IgD-negative memory B cell (primary cell): ENCODE measurements around the gene METTL16. TPM values are rescaled to one million over a fixed set of nuclear protein-coding genes. Genes with fewer than 3 reads are reported as not detected.
"Not testable (repeated sequence)": the region's sequence is repeated elsewhere in the genome, so short reads cannot be mapped to it uniquely, and the experiment has no call there.

ENCODE experiments used
- H3K27ac Mint-ChIP-seq, 3 donors: one replicate each; pipeline ENCODE4 v1.8.0; 2020 to 2022; ENCODE audit warnings: mild to moderate bottlenecking in 3 of 3, mixed read lengths in 3 of 3, moderate library complexity in 1 of 3
- H3K27me3 Mint-ChIP-seq: one replicate; pipeline ENCODE4 v1.8.0; 2021; ENCODE audit warnings: mixed read lengths
- H3K36me3 Mint-ChIP-seq: one replicate; pipeline ENCODE4 v1.8.0; 2020; ENCODE audit warnings: mild to moderate bottlenecking, mixed read lengths
- H3K4me1 Mint-ChIP-seq, 3 donors: one replicate each; pipeline ENCODE4 v1.8.0; 2020 to 2022; ENCODE audit warnings: mixed read lengths in 3 of 3, mild to moderate bottlenecking in 1 of 3
- H3K4me3 Mint-ChIP-seq, 4 donors: one replicate each; pipeline ENCODE4 v1.8.0; 2020 to 2022; ENCODE audit warnings: mild to moderate bottlenecking in 4 of 4, mixed read lengths in 4 of 4, moderate library complexity in 3 of 4
- H3K9me3 Mint-ChIP-seq, 3 donors: one replicate each; pipeline ENCODE4 v1.8.0; 2020 to 2021; ENCODE audit warnings: mixed read lengths in 3 of 3, mild to moderate bottlenecking in 1 of 3
- polyA plus RNA-seq: library from polyadenylated mRNA; unstranded; fragments of 300-500 nt; fragmentation: Illumina TruSeq; gene quantifications from one replicate; pipeline ENCODE4 v1.2.3, GENCODE V29; 2021

Gene METTL16, protein sequence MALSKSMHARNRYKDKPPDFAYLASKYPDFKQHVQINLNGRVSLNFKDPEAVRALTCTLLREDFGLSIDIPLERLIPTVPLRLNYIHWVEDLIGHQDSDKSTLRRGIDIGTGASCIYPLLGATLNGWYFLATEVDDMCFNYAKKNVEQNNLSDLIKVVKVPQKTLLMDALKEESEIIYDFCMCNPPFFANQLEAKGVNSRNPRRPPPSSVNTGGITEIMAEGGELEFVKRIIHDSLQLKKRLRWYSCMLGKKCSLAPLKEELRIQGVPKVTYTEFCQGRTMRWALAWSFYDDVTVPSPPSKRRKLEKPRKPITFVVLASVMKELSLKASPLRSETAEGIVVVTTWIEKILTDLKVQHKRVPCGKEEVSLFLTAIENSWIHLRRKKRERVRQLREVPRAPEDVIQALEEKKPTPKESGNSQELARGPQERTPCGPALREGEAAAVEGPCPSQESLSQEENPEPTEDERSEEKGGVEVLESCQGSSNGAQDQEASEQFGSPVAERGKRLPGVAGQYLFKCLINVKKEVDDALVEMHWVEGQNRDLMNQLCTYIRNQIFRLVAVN
- 29.6 TPM for polyA plus RNA-seq

DNA sequence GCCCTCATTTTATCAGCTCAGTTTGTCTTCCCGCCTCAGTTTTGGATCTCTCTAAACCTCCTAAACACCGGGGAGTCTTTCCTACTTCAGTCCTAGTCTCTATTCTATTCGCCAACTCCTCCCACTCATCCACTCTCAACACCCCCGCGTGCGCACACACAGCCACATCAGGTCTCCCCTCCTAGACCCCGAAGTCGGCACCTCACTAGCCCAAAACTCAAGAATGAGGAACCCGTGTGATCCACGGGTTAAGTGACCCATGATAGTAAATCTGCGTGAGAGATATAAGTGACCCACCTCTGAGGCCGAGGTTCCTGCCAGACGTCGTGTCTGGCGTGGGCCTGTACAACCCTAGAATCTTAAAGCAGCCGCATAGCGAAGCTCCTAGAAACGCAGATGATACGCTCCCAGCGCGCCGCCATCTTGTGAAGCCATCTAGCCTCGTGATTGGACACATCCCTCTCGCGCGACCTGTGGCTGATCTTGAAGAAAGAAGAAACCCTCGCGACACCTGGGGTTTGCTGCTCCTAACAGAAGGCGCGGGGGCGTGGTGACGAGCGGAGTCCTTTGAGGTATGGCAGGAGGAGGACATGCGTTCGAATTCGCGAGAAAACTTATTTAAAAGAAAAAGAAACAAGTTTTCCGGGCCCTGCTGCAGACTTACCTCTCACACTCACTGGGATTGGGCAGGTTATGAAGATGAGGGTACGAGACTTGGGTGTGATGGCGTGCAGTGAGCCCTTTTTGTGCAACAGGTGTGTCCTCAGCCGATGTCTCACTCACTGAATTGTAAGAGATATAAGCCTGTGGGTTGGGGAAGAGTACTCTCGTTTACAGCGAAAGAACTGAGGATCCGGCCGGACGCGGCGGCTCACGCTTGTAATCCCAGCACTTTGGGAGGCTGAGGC, at the start of gene METTL16:
Gene METTL16, minus strand, starts transcription at position 427 of the 908 bp plus-strand sequence. CDS start 9,557 bp downstream, outside the sequence.
- Mint-ChIP-seq H3K27me3 (no peaks in the 10 kb centered on the region), H3K27ac (no peak within 1 kb of the TSS), H3K4me1 (peaks cover 17 to 19% (median 18%) of the 10 kb centered on the region in 3 donors), H3K36me3 (peaks cover 2% of the 10 kb centered on the region), H3K4me3 (no peak within 1 kb of the TSS), H3K9me3 (no peaks in the 10 kb centered on the region)

DNA sequence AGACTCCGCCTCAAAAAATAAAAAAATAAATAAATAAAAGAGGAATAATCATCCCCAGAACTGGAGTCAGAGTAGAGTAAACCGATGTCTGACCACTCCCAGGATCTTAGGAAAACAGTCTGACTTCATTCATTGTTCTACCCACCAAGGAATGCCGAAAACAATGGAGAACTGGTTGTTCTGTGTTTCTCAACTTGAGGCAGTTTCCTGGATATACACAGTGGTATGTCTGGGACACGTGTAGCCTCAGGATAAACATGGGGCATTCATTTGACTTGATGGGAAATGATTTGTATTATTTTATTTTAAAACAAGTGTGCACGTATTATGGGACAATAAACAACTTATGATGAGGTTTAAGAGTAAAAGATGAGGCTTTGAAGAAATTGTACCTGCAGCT, 49.0 kb upstream of the METTL16 start:
- H3K9me3 Mint-ChIP-seq, result peaks cover 0 to 4% (median 0%) of the 10 kb centered on the region in 3 donors
- H3K27me3 Mint-ChIP-seq, result peaks cover 3% of the 10 kb centered on the region
- no peak overlapping the region for H3K4me3 Mint-ChIP-seq
- peaks cover 2% of the 10 kb centered on the region for H3K36me3 Mint-ChIP-seq
- H3K4me1 Mint-ChIP-seq, result peaks cover 2 to 6% (median 3%) of the 10 kb centered on the region in 3 donors
- no peak overlapping the region for H3K27ac Mint-ChIP-seq

DNA sequence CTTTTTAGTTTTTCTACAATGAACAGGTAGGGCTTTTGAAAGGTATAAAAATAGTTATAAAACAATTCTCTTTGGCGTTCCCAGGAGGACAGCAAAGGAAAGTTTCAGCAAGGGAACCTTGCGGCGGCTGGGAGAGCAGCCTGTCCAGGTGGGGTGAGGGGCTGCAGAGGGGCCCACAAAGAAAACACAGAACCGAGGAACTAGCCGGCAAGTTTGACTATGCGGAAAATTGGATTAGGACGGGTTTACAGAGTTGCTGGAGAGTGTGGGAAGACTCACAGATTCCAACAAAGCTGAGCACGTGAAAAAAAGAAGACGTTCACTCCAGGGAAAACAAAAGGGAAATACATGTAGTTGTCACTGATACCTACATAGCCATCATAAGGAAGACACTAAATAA, 40.2 kb upstream of the METTL16 start:
- Mint-ChIP-seq H3K27ac (no peak overlapping the region), H3K9me3 (no peaks in the 10 kb centered on the region), H3K36me3 (no peaks in the 10 kb centered on the region), H3K4me3 (no peak overlapping the region), H3K4me1 (peaks cover 0 to 3% (median 0%) of the 10 kb centered on the region in 3 donors), H3K27me3 (no peaks in the 10 kb centered on the region)

DNA sequence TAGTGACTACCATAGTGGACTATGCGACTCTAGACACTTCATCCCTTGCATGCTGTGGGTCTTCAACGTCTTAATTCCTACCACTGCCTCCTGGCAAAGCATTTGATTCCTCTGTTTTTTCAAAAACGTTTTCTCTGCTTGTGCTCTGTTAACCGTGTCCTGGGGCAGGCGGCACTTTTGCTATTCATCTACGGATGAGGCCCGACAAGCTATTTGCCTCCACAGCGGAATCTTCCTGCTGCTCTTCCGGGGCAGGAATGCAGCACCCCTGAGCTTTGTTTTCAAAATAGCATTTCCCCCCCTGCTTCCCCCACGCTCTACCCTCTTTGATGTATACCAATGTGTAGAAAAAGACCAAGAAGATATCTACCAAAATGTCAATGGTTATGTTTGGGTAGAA, 39.8 kb upstream of the METTL16 start:
- Mint-ChIP-seq H3K9me3 (no peaks in the 10 kb centered on the region), H3K4me1 (no peaks in the 10 kb centered on the region), H3K27me3 (no peaks in the 10 kb centered on the region), H3K36me3 (no peaks in the 10 kb centered on the region), H3K4me3 (no peak overlapping the region), H3K27ac (no peak overlapping the region)

DNA sequence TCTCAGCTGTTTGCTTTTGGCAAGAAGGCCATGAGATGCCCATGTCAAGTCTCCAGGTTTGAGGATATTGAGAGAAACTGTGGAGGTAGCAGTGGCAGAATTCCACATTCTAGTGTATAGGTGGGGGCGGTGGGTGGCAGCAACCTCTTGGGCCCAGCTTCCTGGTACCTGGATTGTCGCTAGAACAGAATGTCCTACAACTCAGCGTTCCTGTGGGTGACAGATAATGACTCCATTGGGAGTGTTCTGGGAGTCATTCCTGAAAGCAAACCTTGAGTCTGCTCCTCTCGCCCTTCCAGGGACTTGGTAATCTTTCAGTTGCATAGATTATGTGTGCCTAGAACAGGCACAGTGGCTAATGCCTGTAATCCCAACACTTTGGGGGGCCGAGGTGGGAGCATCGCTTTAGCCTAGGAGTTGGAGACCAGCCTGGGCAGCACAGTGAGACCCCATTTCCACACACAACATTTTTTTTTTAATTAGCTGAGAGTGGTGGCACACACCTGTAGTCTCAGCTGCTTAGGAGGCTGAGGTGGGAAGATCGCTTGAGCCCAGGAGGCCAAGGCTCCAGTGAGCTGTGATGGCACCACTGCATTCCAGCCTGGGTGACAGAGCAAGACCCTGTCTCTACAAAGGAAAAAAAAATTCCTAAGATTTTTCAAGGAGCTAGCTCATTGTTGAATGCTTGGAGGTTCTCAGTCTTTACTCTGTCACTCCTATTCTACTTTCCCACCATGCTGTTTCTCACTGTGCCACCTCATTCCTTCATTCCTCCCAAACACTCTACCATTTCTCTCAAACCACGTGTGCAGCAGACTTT, 37.9 kb upstream of the METTL16 start:
- Mint-ChIP-seq H3K36me3 (no peaks in the 10 kb centered on the region), H3K4me1 (no peaks in the 10 kb centered on the region), H3K27me3 (no peaks in the 10 kb centered on the region), H3K27ac (no peak overlapping the region), H3K9me3 (no peaks in the 10 kb centered on the region), H3K4me3 (no peak overlapping the region)

DNA sequence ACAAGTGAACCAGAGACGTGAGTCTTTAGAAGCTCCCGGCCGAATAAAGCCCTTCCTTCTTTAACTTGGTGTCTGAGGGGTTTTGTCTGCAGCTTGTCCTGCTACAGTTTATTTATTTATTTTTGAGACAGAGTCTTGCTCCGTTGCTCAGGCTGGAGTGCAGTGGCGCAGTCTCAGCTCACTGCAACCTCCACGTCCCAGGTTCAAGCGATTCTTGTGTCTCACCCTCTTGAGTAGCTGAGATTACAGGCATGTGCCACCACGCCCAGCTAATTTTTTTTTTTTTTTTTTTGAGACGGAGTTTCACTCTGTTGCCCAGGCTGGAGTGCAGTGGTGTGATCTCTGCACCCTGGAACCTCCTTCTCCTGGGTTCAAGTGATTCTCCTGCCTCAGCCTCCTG, 36.3 kb upstream of the METTL16 start:
- H3K4me1 Mint-ChIP-seq, H3K27ac Mint-ChIP-seq, H3K4me3 Mint-ChIP-seq, H3K27me3 Mint-ChIP-seq, H3K9me3 Mint-ChIP-seq, H3K36me3 Mint-ChIP-seq: not testable (repeated sequence)

DNA sequence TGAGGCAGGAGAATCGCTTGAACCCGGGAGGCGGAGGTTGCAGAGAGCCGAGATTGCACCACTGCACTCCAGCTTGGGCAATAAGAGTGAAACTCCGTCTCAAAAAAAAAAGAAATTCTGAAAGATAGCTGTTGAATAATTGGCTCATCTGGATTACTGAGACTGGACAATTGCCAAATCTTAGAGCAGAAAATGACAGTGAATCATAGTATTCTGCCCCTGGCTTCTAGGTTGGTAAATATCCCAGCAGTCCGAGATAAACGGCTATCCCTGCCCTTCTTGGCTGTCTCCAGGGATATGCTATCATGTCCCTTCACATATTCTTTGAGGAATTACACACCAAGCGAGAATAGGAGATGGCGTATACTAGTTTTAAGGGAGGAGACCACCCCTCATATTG, 35.5 kb upstream of the METTL16 start:
- H3K4me1 Mint-ChIP-seq, result peaks cover 0 to 8% (median 5%) of the 10 kb centered on the region in 3 donors
- H3K27ac Mint-ChIP-seq, result no peak overlapping the region
- H3K9me3 Mint-ChIP-seq, result no peaks in the 10 kb centered on the region
- no peaks in the 10 kb centered on the region for H3K36me3 Mint-ChIP-seq
- peaks cover 7% of the 10 kb centered on the region for H3K27me3 Mint-ChIP-seq
- H3K4me3 Mint-ChIP-seq, result no peak overlapping the region

DNA sequence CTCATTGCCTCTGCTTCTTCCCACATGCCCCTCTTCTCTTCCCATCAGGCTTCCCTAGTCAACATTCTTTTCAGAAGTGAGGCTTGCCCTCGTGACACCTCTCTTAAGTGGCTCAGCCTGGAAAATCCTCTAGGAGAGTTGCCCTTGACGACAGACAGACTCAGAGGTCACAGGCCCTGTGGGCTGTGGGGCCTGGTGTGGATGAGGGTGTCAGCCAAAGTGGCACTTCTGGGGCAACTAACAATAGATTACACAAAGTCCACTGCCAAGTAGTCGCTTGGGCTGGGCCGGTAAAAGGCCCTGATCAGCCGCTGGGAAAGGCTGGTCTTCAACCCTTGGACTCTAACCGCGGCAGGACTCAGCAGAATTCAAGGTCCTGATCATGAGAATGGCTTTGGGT, 33.7 kb upstream of the METTL16 start:
- Mint-ChIP-seq H3K4me1 (peaks cover 0 to 8% (median 6%) of the 10 kb centered on the region in 3 donors), H3K4me3 (no peak overlapping the region), H3K27me3 (peaks cover 8% of the 10 kb centered on the region), H3K9me3 (no peaks in the 10 kb centered on the region), H3K36me3 (peaks cover 2% of the 10 kb centered on the region), H3K27ac (no peak overlapping the region)

DNA sequence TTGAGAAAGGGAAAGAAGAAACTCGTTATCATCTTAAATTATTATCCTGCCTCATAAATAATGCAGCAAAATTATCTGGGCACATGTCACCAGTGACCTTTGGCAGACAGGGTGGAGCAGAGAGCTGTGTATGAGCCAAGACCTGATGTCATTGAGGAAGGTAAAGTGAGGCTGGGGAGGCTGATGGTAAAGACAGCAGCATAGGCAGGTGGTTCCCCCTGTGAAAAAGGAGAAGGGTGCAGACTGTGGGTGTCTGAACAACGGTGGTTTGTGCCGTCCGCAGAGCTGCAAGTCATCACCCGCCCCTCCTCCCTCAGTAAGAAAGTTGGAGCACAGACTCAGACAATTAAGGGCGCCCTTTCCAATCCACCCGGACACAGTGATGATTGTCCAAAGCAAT, 30.8 kb upstream of the METTL16 start:
- Mint-ChIP-seq H3K27me3 (peaks cover 8% of the 10 kb centered on the region), H3K4me1 (peaks cover 0 to 8% (median 6%) of the 10 kb centered on the region in 3 donors), H3K27ac (no peak overlapping the region), H3K4me3 (peak overlapping the region in 1 of 4 donors; percentile 49), H3K9me3 (no peaks in the 10 kb centered on the region), H3K36me3 (peaks cover 2% of the 10 kb centered on the region)

DNA sequence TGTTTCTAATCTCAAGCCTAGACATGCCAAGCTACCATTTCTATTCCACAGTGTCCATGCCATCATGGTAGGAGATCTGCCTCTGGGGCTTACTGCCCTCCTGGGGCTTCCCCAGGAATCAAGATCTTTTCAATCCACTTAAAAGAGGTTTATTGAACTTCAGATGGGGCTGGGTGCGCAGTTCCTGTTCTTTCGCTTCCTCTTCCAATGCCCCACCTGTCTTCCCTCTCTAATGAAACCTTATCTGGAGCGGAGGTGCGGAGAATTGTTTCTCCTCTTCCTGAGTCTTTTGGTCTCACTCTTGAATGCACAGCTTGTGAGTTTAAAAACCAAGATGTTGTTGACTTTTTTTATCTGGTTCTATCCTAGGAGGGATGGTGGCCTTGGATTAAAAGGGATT, 30.4 kb upstream of the METTL16 start:
- H3K4me1 Mint-ChIP-seq, result peaks cover 0 to 8% (median 6%) of the 10 kb centered on the region in 3 donors
- peaks cover 2% of the 10 kb centered on the region for H3K36me3 Mint-ChIP-seq
- H3K27ac Mint-ChIP-seq, result no peak overlapping the region
- H3K4me3 Mint-ChIP-seq, result no peak overlapping the region
- peaks cover 8% of the 10 kb centered on the region for H3K27me3 Mint-ChIP-seq
- H3K9me3 Mint-ChIP-seq, result no peaks in the 10 kb centered on the region

DNA sequence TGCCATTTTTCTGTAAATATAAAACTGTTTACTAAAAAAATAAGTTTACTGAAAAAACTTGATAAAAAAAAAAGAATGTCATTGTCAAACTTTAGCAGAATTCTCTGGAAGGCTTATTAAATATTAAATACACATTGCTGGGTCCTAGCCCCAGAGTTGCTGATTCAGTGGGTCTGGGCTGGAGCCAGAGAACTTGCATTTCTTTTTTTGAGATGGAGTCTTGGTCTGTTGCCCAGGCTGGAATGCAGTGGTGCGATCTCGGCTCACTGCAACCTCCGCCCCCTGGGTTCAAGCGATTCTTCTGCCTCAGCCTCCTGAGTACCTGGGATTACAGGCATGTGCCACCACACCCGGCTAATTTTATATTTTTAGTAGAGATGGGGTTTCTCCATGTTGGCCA, 25.9 kb upstream of the METTL16 start:
- not testable (repeated sequence) for H3K27ac Mint-ChIP-seq, H3K36me3 Mint-ChIP-seq, H3K27me3 Mint-ChIP-seq, H3K4me3 Mint-ChIP-seq, H3K9me3 Mint-ChIP-seq, H3K4me1 Mint-ChIP-seq

DNA sequence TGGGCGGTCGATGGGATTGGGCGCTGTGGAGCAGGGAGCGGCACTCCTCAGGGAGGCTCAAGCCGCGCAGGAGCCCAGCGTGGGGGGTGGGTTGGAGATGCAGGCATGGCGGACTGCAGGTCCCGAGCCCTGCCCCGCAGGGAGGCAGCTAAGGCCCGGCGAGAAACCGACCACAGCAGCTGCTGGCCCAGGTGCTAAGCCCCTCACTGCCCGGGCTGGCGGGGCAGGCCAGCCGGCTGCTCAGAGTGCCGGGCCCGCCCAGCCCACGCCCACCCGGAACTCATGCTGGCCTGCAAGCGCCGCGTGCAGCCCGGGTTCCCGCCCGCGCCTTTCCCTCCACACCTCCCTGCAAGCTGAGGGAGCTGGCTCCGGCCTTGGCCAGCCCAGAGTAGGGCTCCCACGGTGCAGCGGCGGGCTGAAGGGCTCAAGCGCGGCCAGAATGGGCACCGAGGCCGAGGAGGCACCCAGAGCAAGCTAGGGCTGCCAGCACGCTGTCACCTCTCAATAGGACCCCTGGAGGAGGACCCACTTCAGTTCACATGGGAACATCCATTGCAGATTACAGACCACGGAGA, 20.5 kb upstream of the METTL16 start:
- Mint-ChIP-seq H3K27ac (no peak overlapping the region), H3K9me3 (no peaks in the 10 kb centered on the region), H3K4me1 (peaks cover 7 to 9% (median 8%) of the 10 kb centered on the region in 3 donors), H3K4me3 (no peak overlapping the region), H3K36me3 (no peaks in the 10 kb centered on the region), H3K27me3 (no peaks in the 10 kb centered on the region)

DNA sequence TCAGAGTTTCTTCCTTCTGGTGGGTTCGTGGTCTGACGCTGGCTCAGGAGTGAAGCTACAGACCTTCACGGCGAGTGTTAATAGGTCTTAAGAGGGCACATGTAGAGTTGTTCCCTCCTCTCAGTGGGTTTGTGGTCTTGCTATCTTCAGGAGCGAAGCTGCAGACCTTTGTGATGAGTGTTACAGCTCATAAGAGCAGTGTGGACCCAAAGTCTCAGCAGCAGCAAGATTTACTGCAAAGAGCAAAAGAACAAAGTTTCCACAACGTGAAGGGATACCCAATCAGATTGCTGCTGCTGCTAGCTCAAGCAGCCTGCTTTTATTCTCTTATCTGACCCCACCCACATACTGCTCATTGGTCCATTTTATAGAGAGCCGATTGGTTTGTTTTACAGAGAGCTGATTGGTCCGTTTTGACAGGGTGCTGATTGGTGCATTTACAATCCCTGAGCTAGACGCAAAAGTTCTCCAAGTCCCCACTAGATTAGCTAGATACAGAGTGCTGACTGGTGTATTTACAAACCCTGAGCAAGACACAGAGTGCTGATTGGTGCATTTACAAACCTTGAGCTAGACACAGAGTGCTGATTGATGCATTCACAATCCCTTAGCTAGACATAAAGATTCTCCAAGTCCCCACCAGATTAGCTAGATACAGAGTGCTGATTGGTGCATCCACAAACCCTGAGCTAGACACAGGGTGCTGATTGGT, 19.7 kb upstream of the METTL16 start:
- not testable (repeated sequence) for H3K9me3 Mint-ChIP-seq, H3K4me1 Mint-ChIP-seq, H3K36me3 Mint-ChIP-seq, H3K27ac Mint-ChIP-seq, H3K27me3 Mint-ChIP-seq
- H3K4me3 Mint-ChIP-seq, result peak overlapping the region in 2 of 4 donors; percentile 48 to 61
